ENCODE results near the gene GGA2.

GGA2 gene

GRCh38 chr16:23500212-23500861, 10.0 kb downstream of the GGA2 start:
- H3K36me3 ChIP-seq (ENCODE audit: insufficient read depth, low read length) = peaks cover 49% of the 10 kb centered on the region
- peaks cover 26% of the 10 kb centered on the region for H3K4me1 ChIP-seq (ENCODE audit: insufficient read depth, low read length)
- no peaks in the 10 kb centered on the region for H3K27me3 ChIP-seq (ENCODE audit: insufficient read depth, low read length)
- 95% methylated on average over 20 of the region's 20 CpGs for WGBS
- no peak overlapping the region for H3K27ac ChIP-seq (ENCODE audit: low read depth, low read length)
- H3K9me3 ChIP-seq (ENCODE audit: insufficient read depth, low read depth, low read length) = no peaks in the 10 kb centered on the region
- H3K4me3 ChIP-seq (ENCODE audit: low read length) = no peak overlapping the region
- H3K9ac ChIP-seq (ENCODE audit: low read depth, low read length) = no peak overlapping the region

GRCh38 chr16:23499801-23500200, 10.5 kb downstream of the GGA2 start:
- peaks cover 20% of the 10 kb centered on the region for H3K4me1 ChIP-seq (ENCODE audit: insufficient read depth, low read length)

GRCh38 chr16:23498863-23499262, 11.4 kb downstream of the GGA2 start:
- no peak overlapping the region for H3K4me3 ChIP-seq (ENCODE audit: low read length)
- H3K4me1 ChIP-seq (ENCODE audit: insufficient read depth, low read length) = peaks cover 12% of the 10 kb centered on the region; the same call in 1 of the 2 replicates
- no peaks in the 10 kb centered on the region for H3K27me3 ChIP-seq (ENCODE audit: insufficient read depth, low read length)
- no peak overlapping the region for H3K9ac ChIP-seq (ENCODE audit: low read depth, low read length)
- H3K9me3 ChIP-seq (ENCODE audit: insufficient read depth, low read depth, low read length) = no peaks in the 10 kb centered on the region
- peaks cover 64% of the 10 kb centered on the region for H3K36me3 ChIP-seq (ENCODE audit: insufficient read depth, low read length)
- 98% methylated on average over 11 of the region's 11 CpGs for WGBS
- no peak overlapping the region for H3K27ac ChIP-seq (ENCODE audit: low read depth, low read length)

More at GRCh38 chr16:23499801-23500200, 10.5 kb downstream of the GGA2 start:
- WGBS = 81% methylated on average over 7 of the region's 7 CpGs
- H3K36me3 ChIP-seq (ENCODE audit: insufficient read depth, low read length) = peaks cover 55% of the 10 kb centered on the region
- no peaks in the 10 kb centered on the region for H3K9me3 ChIP-seq (ENCODE audit: insufficient read depth, low read depth, low read length)
- H3K27ac ChIP-seq (ENCODE audit: low read depth, low read length) = no peak overlapping the region
- H3K27me3 ChIP-seq (ENCODE audit: insufficient read depth, low read length) = no peaks in the 10 kb centered on the region
- H3K9ac ChIP-seq (ENCODE audit: low read depth, low read length) = no peak overlapping the region
- H3K4me3 ChIP-seq (ENCODE audit: low read length) = no peak overlapping the region

- H3K9me3 ChIP-seq (ENCODE audit: insufficient read depth, low read depth, low read length) = no peaks in the 10 kb centered on the region
- H3K4me1 ChIP-seq (ENCODE audit: insufficient read depth, low read length) = 0 out of 2 replicates have a peak, but pooled peaks cover 3% of the 10 kb centered on the region
- H3K27me3 ChIP-seq (ENCODE audit: insufficient read depth, low read length) = no peaks in the 10 kb centered on the region
- H3K4me3 ChIP-seq (ENCODE audit: low read length) = no peak overlapping the region
- H3K36me3 ChIP-seq (ENCODE audit: insufficient read depth, low read length) = peaks cover 69% of the 10 kb centered on the region
- H3K9ac ChIP-seq (ENCODE audit: low read depth, low read length) = no peak overlapping the region
- H3K27ac ChIP-seq (ENCODE audit: low read depth, low read length) = no peak overlapping the region
- WGBS = 86% methylated on average over 6 of the region's 6 CpGs
Measured at GRCh38 chr16:23497543-23497868, 12.8 kb downstream of the GGA2 start.

GRCh38 chr16:23496821-23497542, 13.3 kb downstream of the GGA2 start:
- H3K9ac ChIP-seq (ENCODE audit: low read depth, low read length) = no peak overlapping the region
- H3K9me3 ChIP-seq (ENCODE audit: insufficient read depth, low read depth, low read length) = no peaks in the 10 kb centered on the region
- H3K27me3 ChIP-seq (ENCODE audit: insufficient read depth, low read length) = no peaks in the 10 kb centered on the region
- peaks cover 69% of the 10 kb centered on the region for H3K36me3 ChIP-seq (ENCODE audit: insufficient read depth, low read length)
- H3K27ac ChIP-seq (ENCODE audit: low read depth, low read length) = no peak overlapping the region
- H3K4me1 ChIP-seq (ENCODE audit: insufficient read depth, low read length) = 0 out of 2 replicates have a peak, but pooled peaks cover 3% of the 10 kb centered on the region
- H3K4me3 ChIP-seq (ENCODE audit: low read length) = no peak overlapping the region
- 88% methylated on average over 11 of the region's 12 CpGs for WGBS

GRCh38 chr16:23495671-23496070, 14.6 kb downstream of the GGA2 start:
- Histone ChIP-seq H3K27me3 (ENCODE audit: insufficient read depth, low read length) (no peaks in the 10 kb centered on the region), H3K9ac (ENCODE audit: low read depth, low read length) (no peak overlapping the region), H3K9me3 (ENCODE audit: insufficient read depth, low read depth, low read length) (no peaks in the 10 kb centered on the region), H3K4me1 (ENCODE audit: insufficient read depth, low read length) (no peaks in the 10 kb centered on the region), H3K4me3 (ENCODE audit: low read length) (no peak overlapping the region), H3K36me3 (ENCODE audit: insufficient read depth, low read length) (peaks cover 71% of the 10 kb centered on the region), H3K27ac (ENCODE audit: low read depth, low read length) (no peak overlapping the region)
- 86% methylated on average over 4 of the region's 4 CpGs for WGBS

- H3K4me1 ChIP-seq (ENCODE audit: insufficient read depth, low read length) = no peaks in the 10 kb centered on the region
Measured at GRCh38 chr16:23494188-23494587, 16.1 kb downstream of the GGA2 start.

GRCh38 chr16:23491490-23492391, 18.6 kb downstream of the GGA2 start:
- Histone ChIP-seq H3K4me1 (ENCODE audit: insufficient read depth, low read length) (no peaks in the 10 kb centered on the region), H3K4me3 (ENCODE audit: low read length) (no peak overlapping the region), H3K27me3 (ENCODE audit: insufficient read depth, low read length) (no peaks in the 10 kb centered on the region), H3K9ac (ENCODE audit: low read depth, low read length) (0 out of 2 replicates have a peak overlapping the region, but pooled peaks have one; percentile 24), H3K9me3 (ENCODE audit: insufficient read depth, low read depth, low read length) (no peaks in the 10 kb centered on the region), H3K27ac (ENCODE audit: low read depth, low read length) (no peak overlapping the region; the same call in 1 of the 2 replicates), H3K36me3 (ENCODE audit: insufficient read depth, low read length) (peaks cover 96% of the 10 kb centered on the region)
- 92% methylated on average over 11 of the region's 14 CpGs for WGBS

More at GRCh38 chr16:23494188-23494587, 16.1 kb downstream of the GGA2 start:
- H3K9me3 ChIP-seq (ENCODE audit: insufficient read depth, low read depth, low read length) = no peaks in the 10 kb centered on the region
- no peak overlapping the region for H3K4me3 ChIP-seq (ENCODE audit: low read length)
- WGBS = 96% methylated on average over 11 of the region's 11 CpGs
- H3K9ac ChIP-seq (ENCODE audit: low read depth, low read length) = no peak overlapping the region
- peaks cover 81% of the 10 kb centered on the region for H3K36me3 ChIP-seq (ENCODE audit: insufficient read depth, low read length)
- no peak overlapping the region for H3K27ac ChIP-seq (ENCODE audit: low read depth, low read length)
- H3K27me3 ChIP-seq (ENCODE audit: insufficient read depth, low read length) = no peaks in the 10 kb centered on the region

GRCh38 chr16:23486480-23486879, 23.8 kb downstream of the GGA2 start:
- Histone ChIP-seq H3K9me3 (ENCODE audit: insufficient read depth, low read depth, low read length) (no peaks in the 10 kb centered on the region), H3K27me3 (ENCODE audit: insufficient read depth, low read length) (no peaks in the 10 kb centered on the region), H3K4me1 (ENCODE audit: insufficient read depth, low read length) (no peaks in the 10 kb centered on the region), H3K4me3 (ENCODE audit: low read length) (no peak overlapping the region), H3K27ac (ENCODE audit: low read depth, low read length) (no peak overlapping the region), H3K36me3 (ENCODE audit: insufficient read depth, low read length) (peaks cover 98% of the 10 kb centered on the region), H3K9ac (ENCODE audit: low read depth, low read length) (no peak overlapping the region)
- 96% methylated on average over 5 of the region's 5 CpGs for WGBS

- no peak overlapping the region for H3K9ac ChIP-seq (ENCODE audit: low read depth, low read length)
- no peaks in the 10 kb centered on the region for H3K9me3 ChIP-seq (ENCODE audit: insufficient read depth, low read depth, low read length)
- peaks cover 98% of the 10 kb centered on the region for H3K36me3 ChIP-seq (ENCODE audit: insufficient read depth, low read length)
- no peaks in the 10 kb centered on the region for H3K27me3 ChIP-seq (ENCODE audit: insufficient read depth, low read length)
- H3K4me3 ChIP-seq (ENCODE audit: low read length) = no peak overlapping the region
- no peak overlapping the region for H3K27ac ChIP-seq (ENCODE audit: low read depth, low read length)
- 98% methylated on average over 8 of the region's 8 CpGs for WGBS
- H3K4me1 ChIP-seq (ENCODE audit: insufficient read depth, low read length) = no peaks in the 10 kb centered on the region
Measured at GRCh38 chr16:23485841-23486240, 24.5 kb downstream of the GGA2 start.

- Histone ChIP-seq H3K27me3 (ENCODE audit: insufficient read depth, low read length) (no peaks in the 10 kb centered on the region), H3K4me3 (ENCODE audit: low read length) (no peak overlapping the region), H3K36me3 (ENCODE audit: insufficient read depth, low read length) (peaks cover 98% of the 10 kb centered on the region), H3K9me3 (ENCODE audit: insufficient read depth, low read depth, low read length) (no peaks in the 10 kb centered on the region), H3K27ac (ENCODE audit: low read depth, low read length) (no peak overlapping the region), H3K9ac (ENCODE audit: low read depth, low read length) (no peak overlapping the region), H3K4me1 (ENCODE audit: insufficient read depth, low read length) (no peaks in the 10 kb centered on the region)
- whole genome bisulfite sequencing = 96% methylated on average over 2 of the region's 2 CpGs
Measured at GRCh38 chr16:23485257-23485614, 25.1 kb downstream of the GGA2 start.
